SJCRH30 (cell line): ENCODE results near the gene RIIAD1. TPM values are rescaled to one million over a fixed set of nuclear protein-coding genes. Genes with fewer than 3 reads are reported as not detected.
"Not testable (repeated sequence)": the region's sequence is repeated elsewhere in the genome, so short reads cannot be mapped to it uniquely, and the experiment has no call there.

Experiments used
- DNase-seq, 2 experiments: peaks; one replicate each; pipeline ENCODE4 v3.0.0-alpha.2; 2015 to 2020
- H3K27ac ChIP-seq: fragments of 250-450 bp; sonication (Bioruptor Pico); 2 replicates; pipeline ENCODE4 v1.5.1; 2020; ENCODE audit warnings: mild to moderate bottlenecking, moderate library complexity
- H3K27me3 ChIP-seq: fragments of 250-450 bp; sonication (Bioruptor Pico); 2 replicates; pipeline ENCODE4 v1.5.1; 2020; ENCODE audit warnings: mild to moderate bottlenecking, moderate library complexity
- H3K36me3 ChIP-seq: fragments of 250-450 bp; sonication (Bioruptor Pico); 2 replicates; pipeline ENCODE4 v1.5.1; 2020; ENCODE audit warnings: mild to moderate bottlenecking, moderate library complexity
- H3K4me1 ChIP-seq: fragments of 250-450 bp; sonication (Bioruptor Pico); 2 replicates; pipeline ENCODE4 v1.5.1; 2020; ENCODE audit warnings: mild to moderate bottlenecking, moderate library complexity
- H3K4me3 ChIP-seq: fragments of 250-450 bp; sonication (Bioruptor Pico); 2 replicates; pipeline ENCODE4 v1.5.1; 2020; ENCODE audit warnings: mild to moderate bottlenecking, moderate library complexity
- H3K9me3 ChIP-seq: fragments of 250-450 bp; sonication (Bioruptor Pico); replicated peaks from 2 replicates; pipeline ENCODE4 v1.5.1; 2020; ENCODE audit warnings: mild to moderate bottlenecking, moderate library complexity
- total RNA-seq: library from RNA; depleted of rRNA; stranded (reverse); fragments of >200 nt; shearing (Covaris generic); gene quantifications from 2 replicates; pipeline ENCODE4 v1.2.3, GENCODE V29; 2014

RIIAD1 gene
- total RNA-seq, 1 experiment from 2014 or later: not detected

- H3K9me3 ChIP-seq: no peaks in the 10 kb centered on the region
- no peaks in the 10 kb centered on the region; the same call in 1 of the 2 replicates for H3K27me3 ChIP-seq
- H3K4me1 ChIP-seq: no peaks in the 10 kb centered on the region
- no peaks in the 10 kb centered on the region for H3K36me3 ChIP-seq
- no peak within 1 kb of the TSS for H3K4me3 ChIP-seq
- no peak within 1 kb of the TSS for H3K27ac ChIP-seq
- DNase-seq: peak; percentile 56 to 69
Measured at GRCh38 chr1:151716771-151717631, 4.3 kb upstream of the RIIAD1 start, which contains the start of gene CELF3. CELF3 (minus strand) TSS chr1:151716803; CDS start chr1:151716020, 783 bp downstream.

- no peak for DNase-seq
- no peak overlapping the region for H3K4me3 ChIP-seq
- H3K4me1 ChIP-seq: no peaks in the 10 kb centered on the region
- no peaks in the 10 kb centered on the region; the same call in 1 of the 2 replicates for H3K27me3 ChIP-seq
- no peaks in the 10 kb centered on the region for H3K9me3 ChIP-seq
- H3K27ac ChIP-seq: no peak overlapping the region
- H3K36me3 ChIP-seq: no peaks in the 10 kb centered on the region
Measured at GRCh38 chr1:151718011-151718431, 3.3 kb upstream of the RIIAD1 start.

GRCh38 chr1:151718666-151719065 lies 2.7 kb upstream of the RIIAD1 start:
- H3K27me3 ChIP-seq: no peaks in the 10 kb centered on the region; the same call in 1 of the 2 replicates
- H3K36me3 ChIP-seq: no peaks in the 10 kb centered on the region

GRCh38 chr1:151720125-151720524 lies 1.2 kb upstream of the RIIAD1 start:
- Histone ChIP-seq H3K4me1 (no peaks in the 10 kb centered on the region), H3K9me3 (no peaks in the 10 kb centered on the region), H3K36me3 (no peaks in the 10 kb centered on the region), H3K27ac (no peak overlapping the region), H3K4me3 (no peak overlapping the region), H3K27me3 (no peaks in the 10 kb centered on the region; the same call in 1 of the 2 replicates)
- no peak for DNase-seq

More at GRCh38 chr1:151718666-151719065, 2.7 kb upstream of the RIIAD1 start:
- Histone ChIP-seq H3K9me3 (no peaks in the 10 kb centered on the region), H3K27ac (no peak overlapping the region), H3K4me1 (no peaks in the 10 kb centered on the region), H3K4me3 (no peak overlapping the region)
- DNase-seq: no peak

- Histone ChIP-seq H3K4me1 (no peaks in the 10 kb centered on the region), H3K9me3 (no peaks in the 10 kb centered on the region), H3K27me3 (no peaks in the 10 kb centered on the region), H3K27ac (no peak overlapping the region), H3K4me3 (no peak overlapping the region), H3K36me3 (no peaks in the 10 kb centered on the region)
- DNase-seq: no peak
Measured at GRCh38 chr1:151720554-151720953, 768 bp upstream of the RIIAD1 start.

GRCh38 chr1:151721788-151722510 lies 627 bp downstream of the RIIAD1 start:
- no peaks in the 10 kb centered on the region for H3K9me3 ChIP-seq
- H3K4me3 ChIP-seq: peak overlapping the region; percentile 49
- no peaks in the 10 kb centered on the region for H3K27me3 ChIP-seq
- no peaks in the 10 kb centered on the region for H3K36me3 ChIP-seq
- no peaks in the 10 kb centered on the region for H3K4me1 ChIP-seq
- no peak overlapping the region for H3K27ac ChIP-seq
- DNase-seq: no peak

- Histone ChIP-seq H3K36me3 (no peaks in the 10 kb centered on the region), H3K9me3 (no peaks in the 10 kb centered on the region), H3K4me3 (no peak overlapping the region), H3K4me1 (no peaks in the 10 kb centered on the region), H3K27ac (no peak overlapping the region), H3K27me3 (0 out of 2 replicates have a peak, but pooled peaks cover 3% of the 10 kb centered on the region)
- DNase-seq: no peak
Measured at GRCh38 chr1:151723726-151724370, 2.5 kb downstream of the RIIAD1 start.

GRCh38 chr1:151728151-151729054 lies 7.1 kb downstream of the RIIAD1 start:
- Histone ChIP-seq H3K4me1 (no peaks in the 10 kb centered on the region; the same call in 1 of the 2 replicates), H3K27me3 (0 out of 2 replicates have a peak, but pooled peaks cover 3% of the 10 kb centered on the region), H3K27ac (no peak overlapping the region), H3K36me3 (no peaks in the 10 kb centered on the region), H3K9me3 (no peaks in the 10 kb centered on the region), H3K4me3 (no peak overlapping the region; the same call in 1 of the 2 replicates)
- DNase-seq: peak in 1 of 2 experiments; percentile 13

- DNase-seq: no peak
- 0 out of 2 replicates have a peak, but pooled peaks cover 3% of the 10 kb centered on the region for H3K27me3 ChIP-seq
- no peak overlapping the region for H3K27ac ChIP-seq
- H3K4me3 ChIP-seq: no peak overlapping the region
- H3K9me3 ChIP-seq: no peaks in the 10 kb centered on the region
- H3K36me3 ChIP-seq: no peaks in the 10 kb centered on the region
- H3K4me1 ChIP-seq: no peaks in the 10 kb centered on the region; the same call in 1 of the 2 replicates
Measured at GRCh38 chr1:151729157-151729965, 8.0 kb downstream of the RIIAD1 start.

- Histone ChIP-seq H3K36me3 (no peaks in the 10 kb centered on the region), H3K27me3 (0 out of 2 replicates have a peak, but pooled peaks cover 3% of the 10 kb centered on the region), H3K4me3 (no peak overlapping the region), H3K9me3 (no peaks in the 10 kb centered on the region), H3K4me1 (no peaks in the 10 kb centered on the region; the same call in 1 of the 2 replicates), H3K27ac (no peak overlapping the region)
- DNase-seq: no peak
Measured at GRCh38 chr1:151729966-151730291, 8.6 kb downstream of the RIIAD1 start.

GRCh38 chr1:151733126-151733525 lies 11.8 kb downstream of the RIIAD1 start:
- no peaks in the 10 kb centered on the region for H3K27me3 ChIP-seq

GRCh38 chr1:151733995-151734394 lies 12.7 kb downstream of the RIIAD1 start:
- not testable (repeated sequence) for H3K4me1 ChIP-seq, H3K9me3 ChIP-seq, H3K36me3 ChIP-seq, DNase-seq, H3K27ac ChIP-seq, H3K4me3 ChIP-seq, H3K27me3 ChIP-seq

More at GRCh38 chr1:151733126-151733525, 11.8 kb downstream of the RIIAD1 start:
- no peak overlapping the region for H3K4me3 ChIP-seq
- H3K4me1 ChIP-seq: no peaks in the 10 kb centered on the region; the same call in 1 of the 2 replicates
- no peaks in the 10 kb centered on the region for H3K36me3 ChIP-seq
- no peaks in the 10 kb centered on the region; the same call in 1 of the 2 replicates for H3K9me3 ChIP-seq
- no peak overlapping the region for H3K27ac ChIP-seq
- no peak for DNase-seq

GRCh38 chr1:151737026-151737425 lies 15.7 kb downstream of the RIIAD1 start:
- no peak for DNase-seq
- H3K4me1 ChIP-seq: no peaks in the 10 kb centered on the region

More at GRCh38 chr1:151737026-151737425, 15.7 kb downstream of the RIIAD1 start:
- Histone ChIP-seq H3K27ac (no peak overlapping the region), H3K36me3 (no peaks in the 10 kb centered on the region), H3K27me3 (no peaks in the 10 kb centered on the region), H3K4me3 (no peak overlapping the region), H3K9me3 (no peaks in the 10 kb centered on the region; the same call in 1 of the 2 replicates)
